ENCODE measurements around the gene HES6.

DNA sequence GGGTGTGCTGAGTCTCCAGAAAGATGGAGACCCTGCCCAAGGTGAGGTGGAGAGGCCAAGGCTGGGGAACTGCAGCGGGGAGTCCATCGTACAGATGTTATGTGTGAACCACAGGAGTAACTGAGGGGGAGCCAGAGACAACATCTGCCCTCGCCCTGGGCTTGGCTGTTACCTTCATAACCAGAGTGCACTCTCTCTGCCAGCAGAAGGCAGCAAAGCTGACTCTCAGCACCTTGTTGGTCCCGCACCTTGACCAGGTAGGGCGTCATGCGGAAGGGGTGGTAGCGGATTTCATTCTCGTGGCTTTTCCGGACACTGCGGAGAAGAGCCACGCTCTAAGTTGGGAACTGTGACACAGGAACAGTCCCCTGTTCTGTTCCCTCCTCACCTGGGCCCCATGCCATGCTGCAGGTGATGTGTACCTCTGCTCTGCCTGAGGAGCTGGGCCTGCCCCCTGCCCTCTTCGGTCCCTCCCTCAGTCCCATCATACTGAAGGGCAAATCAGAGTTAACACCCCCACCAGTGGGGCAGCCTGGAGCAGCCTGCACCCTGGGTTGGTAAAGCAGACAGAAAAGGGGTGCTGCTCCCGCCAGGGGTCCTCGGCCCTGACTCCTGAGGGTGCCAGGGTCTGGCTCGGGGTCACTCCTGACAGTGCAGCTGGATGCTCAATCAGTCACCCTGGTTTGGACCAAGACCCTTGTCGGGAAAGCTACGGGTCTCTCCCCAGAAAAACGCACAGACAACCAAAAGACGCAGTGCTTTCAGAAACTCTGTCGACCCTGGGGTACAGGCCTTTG lies 28.2 kb upstream of the HES6 start:
- no peak for TF ChIP-seq EZH2 (IDR thresholded peaks at IDR 0.05; ENCODE audit: low read length, missing control alignments)
- TF ChIP-seq, protein P1, sequence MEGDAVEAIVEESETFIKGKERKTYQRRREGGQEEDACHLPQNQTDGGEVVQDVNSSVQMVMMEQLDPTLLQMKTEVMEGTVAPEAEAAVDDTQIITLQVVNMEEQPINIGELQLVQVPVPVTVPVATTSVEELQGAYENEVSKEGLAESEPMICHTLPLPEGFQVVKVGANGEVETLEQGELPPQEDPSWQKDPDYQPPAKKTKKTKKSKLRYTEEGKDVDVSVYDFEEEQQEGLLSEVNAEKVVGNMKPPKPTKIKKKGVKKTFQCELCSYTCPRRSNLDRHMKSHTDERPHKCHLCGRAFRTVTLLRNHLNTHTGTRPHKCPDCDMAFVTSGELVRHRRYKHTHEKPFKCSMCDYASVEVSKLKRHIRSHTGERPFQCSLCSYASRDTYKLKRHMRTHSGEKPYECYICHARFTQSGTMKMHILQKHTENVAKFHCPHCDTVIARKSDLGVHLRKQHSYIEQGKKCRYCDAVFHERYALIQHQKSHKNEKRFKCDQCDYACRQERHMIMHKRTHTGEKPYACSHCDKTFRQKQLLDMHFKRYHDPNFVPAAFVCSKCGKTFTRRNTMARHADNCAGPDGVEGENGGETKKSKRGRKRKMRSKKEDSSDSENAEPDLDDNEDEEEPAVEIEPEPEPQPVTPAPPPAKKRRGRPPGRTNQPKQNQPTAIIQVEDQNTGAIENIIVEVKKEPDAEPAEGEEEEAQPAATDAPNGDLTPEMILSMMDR (conservative IDR thresholded peaks at IDR 0.05 in 1 of 2, IDR thresholded peaks at IDR 0.05 in 1 of 2; ENCODE audit: low read depth in 1 of 2, low read length in 2 of 2): no peak

Measured in fibroblast of lung (primary cell).